K562 (cell line): ENCODE measurements around the gene ANKS4B. TPM values are rescaled to one million over a fixed set of nuclear protein-coding genes. Genes with fewer than 3 reads are reported as not detected.

Source experiments
- AFF1 ChIP-seq, 2 experiments: fragments of 450-650 bp; IDR thresholded peaks; 2 replicates each; pipeline ENCODE4 v1.6.1; 2018; ENCODE audit warnings: mild to moderate bottlenecking in 2 of 2, low read depth in 1 of 2; ENCODE audit not compliant: partially characterized antibody in 2 of 2
- BRCA1 ChIP-seq, 2 experiments: fragments of 450-650 bp in 1 of 2; sonication (generic) in 1 of 2; formaldehyde crosslinking in 1 of 2; IDR thresholded peaks; 2 replicates each; pipeline versions ENCODE4 v1.5.0 to v1.6.1; 2017 to 2020; ENCODE audit warnings: mild to moderate bottlenecking in 1 of 2, missing genetic modification reagents in 1 of 2
- CHCHD3 ChIP-seq: fragments of 250-450 bp; sonication (Bioruptor Pico); IDR thresholded peaks from 2 replicates; pipeline ENCODE4 v2.1.2; 2022; ENCODE audit warnings: mild to moderate bottlenecking
- ETS1 ChIP-seq: conservative IDR thresholded peaks from 2 replicates; pipeline ENCODE4 v1.6.1; 2011; ENCODE audit warnings: low read depth, mild to moderate bottlenecking, low read length; ENCODE audit not compliant: control insufficient read depth
- FOXA3 ChIP-seq, 2 experiments: fragments of 450-650 bp in 1 of 2; sonication (generic) in 1 of 2; formaldehyde crosslinking; IDR thresholded peaks in 1 of 2; conservative IDR thresholded peaks in 1 of 2; 2 replicates each; pipeline versions ENCODE4 v1.4.0 to v1.8.0; 2020 to 2022; ENCODE audit warnings: mild to moderate bottlenecking in 2 of 2, missing genetic modification reagents in 1 of 2
- HDAC6 ChIP-seq: IDR thresholded peaks from 2 replicates; pipeline ENCODE4 v1.6.1; 2012; ENCODE audit warnings: low read depth, mild to moderate bottlenecking, control low read depth, inconsistent platforms, low read length, moderate library complexity
- POU5F1 ChIP-seq: fragments of 150-350 bp; IDR thresholded peaks from 2 replicates; pipeline ENCODE4 v1.6.1; 2014; ENCODE audit warnings: borderline replicate concordance, low read length, low read depth, mild to moderate bottlenecking; ENCODE audit not compliant: partially characterized antibody
- RBM34 ChIP-seq: fragments of 200-400 bp; formaldehyde crosslinking; IDR thresholded peaks from 2 replicates; pipeline ENCODE4 v1.6.1; 2018; ENCODE audit warnings: low read length, borderline replicate concordance; ENCODE audit not compliant: insufficient read depth
- ZBTB40 ChIP-seq, 2 experiments: fragments of 450-650 bp in 1 of 2; sonication (generic) in 1 of 2; formaldehyde crosslinking in 1 of 2; IDR thresholded peaks; 2 replicates each; pipeline versions ENCODE4 v1.7.1 to v1.9.0; 2016 to 2022; ENCODE audit warnings: inconsistent platforms in 1 of 2, mild to moderate bottlenecking in 1 of 2, missing genetic modification reagents in 1 of 2
- ZC3H11A ChIP-seq: IDR thresholded peaks from 2 replicates; pipeline ENCODE4 v1.6.1; 2012; ENCODE audit warnings: low read depth, low read length, improper control_type of control experiment
- polyA plus RNA-seq, 8 experiments: library from polyadenylated mRNA; depleted of rRNA in 4 of 8; stranded (reverse) in 5 of 8; unstranded in 3 of 8; fragments of >200 nt; fragmentation: Nextera tagmentation in 2 of 8; fragmentation: Illumina TruSeq in 1 of 8; extraction: Ambion mirVana in 2 of 8; extraction: Trizol in 1 of 8; gene quantifications; 2 replicates each; pipeline versions ENCODE4 v1.2.1 to v1.2.3, GENCODE V29; 2011 to 2014; ENCODE audit warnings: inconsistent platforms in 1 of 8, missing spikeins in 1 of 8
- total RNA-seq, 7 experiments: library from RNA; depleted of rRNA in 6 of 7; stranded (reverse); fragments of >200 nt in 6 of 7; fragmentation: Illumina TruSeq in 2 of 7; extraction: Trizol in 2 of 7; gene quantifications; 2 replicates each; pipeline versions ENCODE4 v1.2.1 to v1.2.3, GENCODE V29; 2011 to 2021; ENCODE audit warnings: low replicate concordance in 1 of 7

The ANKS4B gene
- total and polyA plus RNA-seq, 9 of the 15 experiments (the other 6 are each of a cell fraction or from before 2014, with no cell fraction given): not detected

- no peak for TF ChIP-seq ZBTB40 (IDR thresholded peaks at IDR 0.05)
- TF ChIP-seq ZBTB40 (CRISPR knock-in tag; IDR thresholded peaks at IDR 0.05): no peak
- TF ChIP-seq HDAC6: no peak
- peak in 1 of 2 experiments; percentile 52 for TF ChIP-seq AFF1 (IDR thresholded peaks at IDR 0.05; ENCODE audit: low read depth in 1 of 2, partially characterized antibody in 2 of 2)
- TF ChIP-seq CHCHD3 (CRISPR knock-in tag): no peak
- TF ChIP-seq FOXA3 (CRISPR knock-in tag; conservative IDR thresholded peaks at IDR 0.05 in 1 of 2, IDR thresholded peaks at IDR 0.05 in 1 of 2): no peak
- TF ChIP-seq RBM34: no peak
- no peak; the same call in 1 of the 2 replicates for TF ChIP-seq ETS1
- no peak for TF ChIP-seq ZC3H11A
- no peak for TF ChIP-seq POU5F1
- TF ChIP-seq BRCA1 (IDR thresholded peaks at IDR 0.05): no peak
- TF ChIP-seq BRCA1 (CRISPR knock-in tag; IDR thresholded peaks at IDR 0.05): no peak
Observed at GRCh38 chr16:21300309-21301167, 67.0 kb downstream of the ANKS4B start (continued).
